Measurements from ENCODE around the gene SCUBE1. TPM values are rescaled to one million over a fixed set of nuclear protein-coding genes. Genes with fewer than 3 reads are reported as not detected.

Gene SCUBE1
- total RNA-seq, 3 donors from 2014 or later (not counting 1 experiment from before 2014, with no cell fraction given), result 0.05 to 1.2 (median 0.11) TPM

GRCh38 chr22:43344520-43344787 lies 1.3 kb upstream of the SCUBE1 start:
- Histone ChIP-seq H3K27ac (ENCODE audit: low read length) (no peak overlapping the region), H3K4me3 (ENCODE audit: low read length) (no peak overlapping the region), H3K4me1 (ENCODE audit: control insufficient read depth, insufficient read depth, low read length) (peaks cover 10% of the 10 kb centered on the region), H3K9me3 (ENCODE audit: control insufficient read depth, insufficient read depth, low read length) (no peaks in the 10 kb centered on the region), H3K27me3 (ENCODE audit: control insufficient read depth, insufficient read depth, low read length) (peaks cover 28% of the 10 kb centered on the region), H3K36me3 (ENCODE audit: control insufficient read depth, insufficient read depth, low read length) (no peaks in the 10 kb centered on the region)
- ATAC-seq, result no peak
- intact Hi-C loops (cut with micrococcal nuclease), result no loop called here
- Mint-ChIP-seq H3K4me3 (peak overlapping the region; percentile 32), H3K9me3 (no peaks in the 10 kb centered on the region), H3K36me3 (no peaks in the 10 kb centered on the region), H3K4me1 (peaks cover 4 to 30% of the 10 kb centered on the region in 2 donors), H3K27me3 (ENCODE audit: low read depth in 2 of 2) (peaks cover 62 to 69% of the 10 kb centered on the region in 2 donors), H3K27ac (no peak overlapping the region)
- 86% methylated on average over 6 of the region's 6 CpGs for WGBS (ENCODE audit: insufficient coverage)
- DNase-seq, result no peak
- no peak for TF ChIP-seq CTCF (IDR thresholded peaks at IDR 0.05)

- Mint-ChIP-seq H3K36me3 (no peaks in the 10 kb centered on the region), H3K27me3 (ENCODE audit: low read depth in 2 of 2) (peaks cover 59 to 63% of the 10 kb centered on the region in 2 donors), H3K4me3 (peak overlapping the region; percentile 32), H3K27ac (no peak overlapping the region), H3K4me1 (peaks cover 4 to 30% of the 10 kb centered on the region in 2 donors), H3K9me3 (no peaks in the 10 kb centered on the region)
- DNase-seq (peak in 1 of 2 donors; percentile 18), ATAC-seq (peak in 2 of 3 donors; percentile 22 to 44)
- intact Hi-C loops (cut with micrococcal nuclease), result no loop called here
- Histone ChIP-seq H3K36me3 (ENCODE audit: control insufficient read depth, insufficient read depth, low read length) (no peaks in the 10 kb centered on the region), H3K4me1 (ENCODE audit: control insufficient read depth, insufficient read depth, low read length) (peaks cover 10% of the 10 kb centered on the region), H3K9me3 (ENCODE audit: control insufficient read depth, insufficient read depth, low read length) (no peaks in the 10 kb centered on the region), H3K27ac (ENCODE audit: low read length) (no peak overlapping the region), H3K27me3 (ENCODE audit: control insufficient read depth, insufficient read depth, low read length) (peaks cover 28% of the 10 kb centered on the region), H3K4me3 (ENCODE audit: low read length) (no peak overlapping the region)
- TF ChIP-seq CTCF (IDR thresholded peaks at IDR 0.05), result no peak
- 23% methylated on average over 65 of the region's 65 CpGs for WGBS (ENCODE audit: insufficient coverage)
Observed at GRCh38 chr22:43343670-43344519, 723 bp upstream of the SCUBE1 start.

- WGBS (ENCODE audit: insufficient coverage), result 4% methylated on average over 96 of the region's 99 CpGs
- no peak overlapping the region for H3K4me3 ChIP-seq (ENCODE audit: low read length)
- Mint-ChIP-seq H3K36me3 (no peaks in the 10 kb centered on the region), H3K27ac (no peak overlapping the region), H3K4me1 (peaks cover 4 to 30% of the 10 kb centered on the region in 2 donors), H3K4me3 (peak overlapping the region; percentile 68), H3K27me3 (ENCODE audit: low read depth in 2 of 2) (peaks cover 50 to 51% of the 10 kb centered on the region in 2 donors), H3K9me3 (no peaks in the 10 kb centered on the region)
- no peaks in the 10 kb centered on the region for H3K36me3 ChIP-seq (ENCODE audit: control insufficient read depth, insufficient read depth, low read length)
- H3K27ac ChIP-seq (ENCODE audit: low read length), result no peak overlapping the region
- peaks cover 10% of the 10 kb centered on the region for H3K4me1 ChIP-seq (ENCODE audit: control insufficient read depth, insufficient read depth, low read length)
- H3K9me3 ChIP-seq (ENCODE audit: control insufficient read depth, insufficient read depth, low read length), result no peaks in the 10 kb centered on the region
- DNase-seq, result no peak
- no peak for ATAC-seq
- TF ChIP-seq CTCF (IDR thresholded peaks at IDR 0.05), result no peak
- peaks cover 24% of the 10 kb centered on the region for H3K27me3 ChIP-seq (ENCODE audit: control insufficient read depth, insufficient read depth, low read length)
- intact Hi-C loops (cut with micrococcal nuclease), result no loop called here
Observed at GRCh38 chr22:43342347-43343261, 568 bp downstream of the SCUBE1 start.
